ENCODE measurements around the gene COL6A3.

COL6A3 gene

GRCh38 chr2:237438080-237438940 is 24.3 kb upstream of the COL6A3 start:
- Mint-ChIP-seq H3K4me3 (no peak overlapping the region), H3K27me3 (ENCODE audit: low read depth, poor library complexity) (no peaks in the 10 kb centered on the region), H3K4me1 (peaks cover 79% of the 10 kb centered on the region), H3K27ac (peak overlapping the region; percentile 52), H3K9me3 (peaks cover 21% of the 10 kb centered on the region), H3K36me3 (ENCODE audit: low read depth) (peaks cover 4% of the 10 kb centered on the region)
- TF ChIP-seq CTCF (IDR thresholded peaks at IDR 0.05), result no peak
- no peak for DNase-seq

- peaks cover 4% of the 10 kb centered on the region for H3K36me3 Mint-ChIP-seq (ENCODE audit: low read depth)
- no peak for DNase-seq
- H3K27ac Mint-ChIP-seq, result no peak overlapping the region
- H3K27me3 Mint-ChIP-seq (ENCODE audit: low read depth, poor library complexity), result no peaks in the 10 kb centered on the region
- no peak for TF ChIP-seq CTCF (IDR thresholded peaks at IDR 0.05)
- H3K4me3 Mint-ChIP-seq, result no peak overlapping the region
- H3K4me1 Mint-ChIP-seq, result peaks cover 79% of the 10 kb centered on the region
- H3K9me3 Mint-ChIP-seq, result peaks cover 21% of the 10 kb centered on the region
Observed at GRCh38 chr2:237437566-237437965, 23.6 kb upstream of the COL6A3 start.

GRCh38 chr2:237435844-237436587 is 22.1 kb upstream of the COL6A3 start:
- peaks cover 21% of the 10 kb centered on the region for H3K9me3 Mint-ChIP-seq
- no peak for DNase-seq
- H3K36me3 Mint-ChIP-seq (ENCODE audit: low read depth), result peaks cover 4% of the 10 kb centered on the region
- peak overlapping the region; percentile 1 for H3K4me3 Mint-ChIP-seq
- no peak for TF ChIP-seq CTCF (IDR thresholded peaks at IDR 0.05)
- no peaks in the 10 kb centered on the region for H3K27me3 Mint-ChIP-seq (ENCODE audit: low read depth, poor library complexity)
- peak overlapping the region; percentile 69 for H3K27ac Mint-ChIP-seq
- H3K4me1 Mint-ChIP-seq, result peaks cover 75% of the 10 kb centered on the region

GRCh38 chr2:237434866-237435311 is 20.9 kb upstream of the COL6A3 start:
- H3K4me3 Mint-ChIP-seq, result peak overlapping the region; percentile 59
- peaks cover 64% of the 10 kb centered on the region for H3K4me1 Mint-ChIP-seq
- TF ChIP-seq CTCF (IDR thresholded peaks at IDR 0.05), result no peak
- no peaks in the 10 kb centered on the region for H3K27me3 Mint-ChIP-seq (ENCODE audit: low read depth, poor library complexity)
- H3K9me3 Mint-ChIP-seq, result peaks cover 12% of the 10 kb centered on the region
- H3K27ac Mint-ChIP-seq, result peak overlapping the region; percentile 75
- peak; percentile 47 for DNase-seq
- peaks cover 4% of the 10 kb centered on the region for H3K36me3 Mint-ChIP-seq (ENCODE audit: low read depth)

- Mint-ChIP-seq H3K4me1 (peaks cover 64% of the 10 kb centered on the region), H3K4me3 (peak overlapping the region; percentile 11), H3K36me3 (ENCODE audit: low read depth) (no peaks in the 10 kb centered on the region), H3K9me3 (peaks cover 9% of the 10 kb centered on the region), H3K27ac (no peak overlapping the region), H3K27me3 (ENCODE audit: low read depth, poor library complexity) (no peaks in the 10 kb centered on the region)
- TF ChIP-seq CTCF (IDR thresholded peaks at IDR 0.05), result no peak
- DNase-seq, result no peak
Observed at GRCh38 chr2:237433920-237434676, 20.1 kb upstream of the COL6A3 start.
